Measurements from ENCODE around the gene MRC1. TPM values are rescaled to one million over a fixed set of nuclear protein-coding genes. Genes with fewer than 3 reads are reported as not detected.

The MRC1 gene
- total RNA-seq, 5 donors from 2014 or later (not counting 1 experiment from before 2014, with no cell fraction given): 0.53 to 0.76 (median 0.60) TPM; not detected in 2

DNA sequence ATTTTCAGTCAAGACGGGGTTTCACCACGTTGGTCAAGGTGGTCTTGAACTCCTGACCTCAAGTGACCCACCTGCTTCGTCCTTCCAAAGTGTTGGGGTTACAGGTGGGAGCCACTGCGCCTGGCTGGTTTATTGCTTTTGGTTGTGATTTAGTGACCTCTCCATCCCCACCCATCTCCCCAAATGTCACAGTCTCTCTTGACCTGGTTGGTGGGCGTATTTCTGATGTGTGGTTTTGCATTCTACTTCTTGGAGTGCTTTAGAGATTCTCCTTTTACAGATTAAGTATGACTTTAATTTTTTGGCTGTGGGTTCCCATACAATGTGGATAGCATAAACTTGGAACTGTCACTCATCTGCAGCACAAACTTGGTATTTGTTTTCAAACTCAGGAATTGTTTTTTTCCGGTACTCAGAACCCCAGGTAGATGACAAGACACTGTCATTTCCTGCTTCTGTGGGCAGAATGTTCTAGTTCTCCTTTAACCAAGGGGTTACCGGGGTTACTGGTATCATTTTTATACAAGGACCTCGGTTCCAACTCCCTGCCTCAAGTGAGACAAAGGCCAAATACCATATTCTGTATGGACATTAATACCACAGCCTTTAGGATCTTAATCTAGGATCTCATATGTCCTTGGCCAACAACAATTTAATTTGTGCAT lies 50.5 kb downstream of the MRC1 start:
- POLR2A ChIA-PET: no interaction called here
- H3K27me3 ChIP-seq (replicated peaks in 1 of 2; ENCODE audit: control insufficient read depth in 2 of 2, extremely low read depth in 1 of 2, insufficient read depth in 2 of 2, low read length in 1 of 2): peaks cover 0 to 2% of the 10 kb centered on the region in 2 experiments
- Mint-ChIP-seq H3K9me3 (peaks cover 0 to 8% (median 3%) of the 10 kb centered on the region in 3 donors), H3K4me3 (no peak overlapping the region), H3K27me3 (peaks cover 0 to 7% of the 10 kb centered on the region in 2 donors), H3K4me1 (peaks cover 0 to 12% (median 8%) of the 10 kb centered on the region in 3 donors), H3K27ac (peak overlapping the region; percentile 34 to 76), H3K36me3 (no peaks in the 10 kb centered on the region)
- peak in 1 of 35 experiments; percentile 14 for DNase-seq
- CTCF ChIA-PET: interaction anchor here in 1 of 2 donors (0.7 kb wide), 1 partner anchor 253 kb away, joined by 3 read pairs; no protein-coding TSS in a partner anchor
- H3K27ac ChIP-seq (ENCODE audit: low read length): peak overlapping the region; percentile 39
- no peak overlapping the region for H3K4me3 ChIP-seq (ENCODE audit: control insufficient read depth in 1 of 2, extremely low read depth in 1 of 2, low read length in 1 of 2)
- whole genome bisulfite sequencing (ENCODE audit: insufficient coverage): 41% methylated on average over 3 of the region's 8 CpGs
- H3K4me1 ChIP-seq (ENCODE audit: control insufficient read depth in 1 of 2, extremely low read depth in 1 of 2, insufficient read depth in 2 of 2, low read length in 2 of 2): peaks cover 0 to 4% of the 10 kb centered on the region in 2 experiments
- ATAC-seq (replicated peaks in 1 of 4): peak in 1 of 4 experiments; percentile 52
- no peaks in the 10 kb centered on the region for H3K9me3 ChIP-seq
- no peaks in the 10 kb centered on the region for H3K36me3 ChIP-seq (ENCODE audit: control insufficient read depth in 2 of 2, extremely low read depth in 1 of 2, insufficient read depth in 1 of 2, low read length in 1 of 2)

- Mint-ChIP-seq H3K36me3 (no peaks in the 10 kb centered on the region), H3K27me3 (peaks cover 3 to 5% of the 10 kb centered on the region in 2 donors), H3K4me3 (no peak overlapping the region), H3K4me1 (peaks cover 0 to 12% (median 8%) of the 10 kb centered on the region in 3 donors), H3K9me3 (peaks cover 0 to 4% (median 3%) of the 10 kb centered on the region in 3 donors), H3K27ac (no peak overlapping the region)
- Histone ChIP-seq H3K4me1 (ENCODE audit: control insufficient read depth in 1 of 2, extremely low read depth in 1 of 2, insufficient read depth in 2 of 2, low read length in 2 of 2) (peaks cover 0 to 4% of the 10 kb centered on the region in 2 experiments), H3K27ac (ENCODE audit: low read length) (no peak overlapping the region), H3K4me3 (ENCODE audit: control insufficient read depth in 1 of 2, extremely low read depth in 1 of 2, low read length in 1 of 2) (no peak overlapping the region), H3K36me3 (ENCODE audit: control insufficient read depth in 2 of 2, extremely low read depth in 1 of 2, insufficient read depth in 1 of 2, low read length in 1 of 2) (no peaks in the 10 kb centered on the region), H3K27me3 (replicated peaks in 1 of 2; ENCODE audit: control insufficient read depth in 2 of 2, extremely low read depth in 1 of 2, insufficient read depth in 2 of 2, low read length in 1 of 2) (no peaks in the 10 kb centered on the region), H3K9me3 (no peaks in the 10 kb centered on the region)
- WGBS (ENCODE audit: insufficient coverage): no CpG with 5 or more reads among the region's 5 CpGs
- ChIA-PET POLR2A (no interaction called here), CTCF (no interaction called here)
- no peak for ATAC-seq (replicated peaks in 1 of 4)
- DNase-seq: no peak
Measured at GRCh38 chr10:17861760-17862159, 52.6 kb downstream of the MRC1 start.

- Mint-ChIP-seq H3K27me3 (peaks cover 5 to 7% of the 10 kb centered on the region in 2 donors), H3K9me3 (peaks cover 0 to 4% (median 0%) of the 10 kb centered on the region in 3 donors), H3K36me3 (no peaks in the 10 kb centered on the region), H3K4me1 (no peaks in the 10 kb centered on the region), H3K4me3 (no peak overlapping the region), H3K27ac (no peak overlapping the region)
- ChIA-PET CTCF (interaction anchor here in 1 of 2 donors (0.7 kb wide), 1 partner anchor 13 kb away, joined by 4 read pairs; no protein-coding TSS in a partner anchor), POLR2A (interaction anchor here in 1 of 2 donors (0.6 kb wide), 2 partner anchors 678 to 1994 kb away, joined by 3 to 5 read pairs; no protein-coding TSS in a partner anchor)
- WGBS (ENCODE audit: insufficient coverage): 50% methylated on average over 1 of the region's 3 CpGs
- no peaks in the 10 kb centered on the region for H3K9me3 ChIP-seq
- ATAC-seq (replicated peaks in 1 of 4) (no peak), DNase-seq (no peak)
- no peak overlapping the region for H3K4me3 ChIP-seq (ENCODE audit: control insufficient read depth in 1 of 2, extremely low read depth in 1 of 2, low read length in 1 of 2)
- no peaks in the 10 kb centered on the region for H3K27me3 ChIP-seq (replicated peaks in 1 of 2; ENCODE audit: control insufficient read depth in 2 of 2, extremely low read depth in 1 of 2, insufficient read depth in 2 of 2, low read length in 1 of 2)
- no peak overlapping the region for H3K27ac ChIP-seq (ENCODE audit: low read length)
- no peaks in the 10 kb centered on the region for H3K4me1 ChIP-seq (ENCODE audit: control insufficient read depth in 1 of 2, extremely low read depth in 1 of 2, insufficient read depth in 2 of 2, low read length in 2 of 2)
- no peaks in the 10 kb centered on the region for H3K36me3 ChIP-seq (ENCODE audit: control insufficient read depth in 2 of 2, extremely low read depth in 1 of 2, insufficient read depth in 1 of 2, low read length in 1 of 2)
Measured at GRCh38 chr10:17865351-17865750, 56.2 kb downstream of the MRC1 start.

GRCh38 chr10:17866346-17866745 lies 57.2 kb downstream of the MRC1 start:
- Histone ChIP-seq H3K9me3 (no peaks in the 10 kb centered on the region), H3K27ac (ENCODE audit: low read length) (no peak overlapping the region), H3K27me3 (replicated peaks in 1 of 2; ENCODE audit: control insufficient read depth in 2 of 2, extremely low read depth in 1 of 2, insufficient read depth in 2 of 2, low read length in 1 of 2) (no peaks in the 10 kb centered on the region), H3K36me3 (ENCODE audit: control insufficient read depth in 2 of 2, extremely low read depth in 1 of 2, insufficient read depth in 1 of 2, low read length in 1 of 2) (no peaks in the 10 kb centered on the region), H3K4me3 (ENCODE audit: control insufficient read depth in 1 of 2, extremely low read depth in 1 of 2, low read length in 1 of 2) (no peak overlapping the region), H3K4me1 (ENCODE audit: control insufficient read depth in 1 of 2, extremely low read depth in 1 of 2, insufficient read depth in 2 of 2, low read length in 2 of 2) (no peaks in the 10 kb centered on the region)
- peaks cover 5 to 7% of the 10 kb centered on the region in 2 donors for H3K27me3 Mint-ChIP-seq
- DNase-seq (no peak), ATAC-seq (replicated peaks in 1 of 4) (no peak)
- POLR2A ChIA-PET: no interaction called here
- no peaks in the 10 kb centered on the region for H3K36me3 Mint-ChIP-seq
- 74% methylated on average over 3 of the region's 10 CpGs for whole genome bisulfite sequencing (ENCODE audit: insufficient coverage)
- H3K4me1 Mint-ChIP-seq: no peaks in the 10 kb centered on the region
- H3K4me3 Mint-ChIP-seq: no peak overlapping the region
- CTCF ChIA-PET: no interaction called here
- no peak overlapping the region for H3K27ac Mint-ChIP-seq
- no peaks in the 10 kb centered on the region for H3K9me3 Mint-ChIP-seq

GRCh38 chr10:17867056-17867455 lies 57.9 kb downstream of the MRC1 start:
- Histone ChIP-seq H3K4me3 (ENCODE audit: control insufficient read depth in 1 of 2, extremely low read depth in 1 of 2, low read length in 1 of 2) (no peak overlapping the region), H3K27me3 (replicated peaks in 1 of 2; ENCODE audit: control insufficient read depth in 2 of 2, extremely low read depth in 1 of 2, insufficient read depth in 2 of 2, low read length in 1 of 2) (no peaks in the 10 kb centered on the region), H3K27ac (ENCODE audit: low read length) (no peak overlapping the region), H3K9me3 (no peaks in the 10 kb centered on the region), H3K4me1 (ENCODE audit: control insufficient read depth in 1 of 2, extremely low read depth in 1 of 2, insufficient read depth in 2 of 2, low read length in 2 of 2) (no peaks in the 10 kb centered on the region), H3K36me3 (ENCODE audit: control insufficient read depth in 2 of 2, extremely low read depth in 1 of 2, insufficient read depth in 1 of 2, low read length in 1 of 2) (no peaks in the 10 kb centered on the region)
- WGBS (ENCODE audit: insufficient coverage): 54% methylated on average over 1 of the region's 2 CpGs
- ChIA-PET CTCF (no interaction called here), POLR2A (no interaction called here)
- no peak overlapping the region for H3K4me3 Mint-ChIP-seq
- ATAC-seq (replicated peaks in 1 of 4): no peak
- peaks cover 5 to 7% of the 10 kb centered on the region in 2 donors for H3K27me3 Mint-ChIP-seq
- H3K4me1 Mint-ChIP-seq: no peaks in the 10 kb centered on the region
- H3K9me3 Mint-ChIP-seq: no peaks in the 10 kb centered on the region
- H3K36me3 Mint-ChIP-seq: no peaks in the 10 kb centered on the region
- no peak overlapping the region for H3K27ac Mint-ChIP-seq
- DNase-seq: no peak

DNA sequence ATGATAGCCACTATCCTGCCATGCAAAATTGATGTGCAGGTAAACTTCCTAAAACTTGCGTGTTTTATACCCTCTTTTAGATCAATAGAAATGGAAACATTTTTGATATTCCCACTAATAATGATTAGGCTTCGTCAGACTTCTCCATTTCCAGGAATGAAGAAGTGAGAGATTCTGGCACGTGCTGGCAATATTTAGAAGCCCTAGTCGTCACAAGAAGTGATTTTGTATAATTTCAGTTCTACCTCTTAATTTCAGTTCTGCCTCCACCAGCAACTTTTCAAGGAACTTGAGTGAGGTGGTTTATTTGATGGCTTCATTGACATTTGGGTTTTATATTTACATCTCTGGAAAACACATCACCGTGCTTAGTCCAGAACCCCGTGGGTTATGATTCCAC lies 61.9 kb downstream of the MRC1 start:
- no peaks in the 10 kb centered on the region for H3K36me3 ChIP-seq (ENCODE audit: control insufficient read depth in 2 of 2, extremely low read depth in 1 of 2, insufficient read depth in 1 of 2, low read length in 1 of 2)
- no peak overlapping the region for H3K27ac Mint-ChIP-seq
- no CpG with 5 or more reads among the region's 6 CpGs for WGBS (ENCODE audit: insufficient coverage)
- H3K9me3 ChIP-seq: no peaks in the 10 kb centered on the region
- no peak overlapping the region for H3K4me3 Mint-ChIP-seq
- H3K4me1 Mint-ChIP-seq: no peaks in the 10 kb centered on the region
- ChIA-PET CTCF (interaction anchor here in 1 of 2 donors (1.5 kb wide), 1 partner anchor 23 kb away, joined by 4 read pairs; no protein-coding TSS in a partner anchor), POLR2A (no interaction called here)
- H3K36me3 Mint-ChIP-seq: no peaks in the 10 kb centered on the region
- H3K27me3 Mint-ChIP-seq: peaks cover 0 to 4% of the 10 kb centered on the region in 2 donors
- no peaks in the 10 kb centered on the region for H3K27me3 ChIP-seq (replicated peaks in 1 of 2; ENCODE audit: control insufficient read depth in 2 of 2, extremely low read depth in 1 of 2, insufficient read depth in 2 of 2, low read length in 1 of 2)
- no peak overlapping the region for H3K27ac ChIP-seq (ENCODE audit: low read length)
- ATAC-seq (replicated peaks in 1 of 4) (no peak), DNase-seq (no peak)
- no peak overlapping the region for H3K4me3 ChIP-seq (ENCODE audit: control insufficient read depth in 1 of 2, extremely low read depth in 1 of 2, low read length in 1 of 2)
- H3K4me1 ChIP-seq (ENCODE audit: control insufficient read depth in 1 of 2, extremely low read depth in 1 of 2, insufficient read depth in 2 of 2, low read length in 2 of 2): no peaks in the 10 kb centered on the region
- no peaks in the 10 kb centered on the region for H3K9me3 Mint-ChIP-seq
